Right kidney (tissue), 1 donor: ENCODE results near the gene C17orf113.

Experiments used
- DNase-seq: peaks from one replicate; pipeline ENCODE4 v3.0.0-alpha.2; 2016

C17orf113 gene

GRCh38 chr17:42072323-42073187 lies 22.2 kb upstream of the C17orf113 start:
- DNase-seq, result peak; percentile 68

DNA sequence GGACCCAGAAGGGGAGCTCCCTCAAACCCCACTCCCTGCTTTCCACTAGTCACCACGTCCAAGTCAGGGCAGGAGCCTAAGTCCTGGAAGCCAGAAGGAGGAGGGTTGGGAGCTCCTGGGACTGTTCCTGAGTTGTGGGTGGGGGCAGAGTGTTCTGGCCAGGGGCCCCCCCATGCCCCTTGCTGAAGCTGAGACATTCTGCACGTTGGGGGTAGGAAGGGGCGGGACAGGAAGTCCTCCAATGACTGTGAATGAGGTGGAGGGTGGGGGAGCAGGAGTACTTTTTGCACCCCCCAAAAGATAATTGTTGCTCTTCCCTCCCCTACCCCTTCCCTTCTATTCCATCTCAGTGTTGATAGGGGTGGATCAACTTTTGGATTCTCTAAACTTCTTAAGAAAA lies 21.4 kb upstream of the C17orf113 start:
- DNase-seq, result no peak

DNA sequence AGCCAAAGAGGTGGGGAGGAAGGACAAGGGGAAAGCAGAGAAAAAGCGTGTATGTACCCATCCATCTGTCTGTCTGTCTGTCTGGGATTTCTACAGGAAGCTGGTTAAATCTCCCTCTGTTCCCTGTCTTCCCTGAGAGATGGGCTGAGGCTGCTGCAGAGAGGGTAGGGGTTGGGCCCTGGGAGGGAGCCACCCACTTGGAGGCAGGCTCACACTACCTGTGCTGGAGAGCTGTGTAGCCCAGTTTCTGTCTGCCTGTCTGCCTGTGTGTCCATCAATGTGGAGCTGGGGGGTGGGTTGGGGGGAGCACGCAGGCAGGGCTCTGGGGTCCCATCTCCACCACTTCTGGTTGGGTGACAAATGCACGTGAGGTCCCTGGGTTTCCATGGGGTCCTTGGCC lies 18.6 kb upstream of the C17orf113 start:
- DNase-seq, result no peak

- DNase-seq, result peak; percentile 63
These were observed 17.1 kb upstream of the C17orf113 start for GRCh38 chr17:42067371-42068091.

- DNase-seq, result no peak
These were observed 14.8 kb upstream of the C17orf113 start for GRCh38 chr17:42065201-42065600.

DNA sequence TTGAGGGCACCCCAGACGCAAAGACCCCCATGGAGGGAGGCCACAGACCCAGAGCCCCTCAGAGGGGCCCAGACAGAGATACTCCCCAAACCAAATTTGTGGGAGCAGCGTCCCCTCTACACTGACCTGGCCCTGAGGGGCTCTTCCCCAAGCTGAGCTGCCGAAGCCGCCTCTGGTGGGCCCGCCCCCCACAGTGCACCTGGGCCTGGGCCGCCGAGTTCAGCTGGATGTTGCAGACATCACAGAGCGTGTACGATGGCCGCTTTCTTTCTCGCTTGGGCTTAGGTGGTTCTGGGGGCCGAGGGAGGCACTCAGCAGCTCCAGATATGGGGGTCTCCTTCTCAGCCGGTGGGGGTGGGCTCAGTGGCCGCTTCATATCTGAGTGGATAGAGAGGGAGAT lies 12.3 kb upstream of the C17orf113 start:
- DNase-seq, result no peak

- DNase-seq, result no peak
These were observed 11.5 kb upstream of the C17orf113 start for GRCh38 chr17:42061646-42062487.

- no peak for DNase-seq
These were observed 9.8 kb upstream of the C17orf113 start for GRCh38 chr17:42060231-42060630.

DNA sequence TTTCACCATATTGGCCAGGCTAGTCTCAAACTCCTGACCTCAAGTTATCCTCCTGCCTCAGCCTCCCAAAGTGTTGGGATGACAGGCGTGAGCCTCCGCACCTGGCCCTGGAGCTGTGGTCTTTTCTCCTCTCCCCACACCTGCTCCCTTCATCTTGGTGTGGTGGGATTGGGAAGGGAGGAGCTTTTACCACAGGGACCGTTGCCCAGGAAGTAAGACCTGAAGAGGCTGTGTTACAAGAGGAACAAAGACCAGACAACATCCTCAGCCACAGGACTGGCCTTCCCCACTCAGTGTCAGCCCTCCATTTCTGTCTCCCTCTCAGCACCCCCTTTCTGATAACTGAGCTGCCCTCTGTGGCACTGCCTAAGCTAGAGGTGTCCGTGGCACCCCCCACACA lies 9.4 kb upstream of the C17orf113 start:
- no peak for DNase-seq

GRCh38 chr17:42058063-42058462 lies 7.7 kb upstream of the C17orf113 start:
- peak; percentile 29 for DNase-seq

- no peak for DNase-seq
These were observed 6.2 kb upstream of the C17orf113 start for GRCh38 chr17:42056635-42057034.

GRCh38 chr17:42055496-42055895 lies 5.1 kb upstream of the C17orf113 start:
- DNase-seq, result peak; percentile 30

DNA sequence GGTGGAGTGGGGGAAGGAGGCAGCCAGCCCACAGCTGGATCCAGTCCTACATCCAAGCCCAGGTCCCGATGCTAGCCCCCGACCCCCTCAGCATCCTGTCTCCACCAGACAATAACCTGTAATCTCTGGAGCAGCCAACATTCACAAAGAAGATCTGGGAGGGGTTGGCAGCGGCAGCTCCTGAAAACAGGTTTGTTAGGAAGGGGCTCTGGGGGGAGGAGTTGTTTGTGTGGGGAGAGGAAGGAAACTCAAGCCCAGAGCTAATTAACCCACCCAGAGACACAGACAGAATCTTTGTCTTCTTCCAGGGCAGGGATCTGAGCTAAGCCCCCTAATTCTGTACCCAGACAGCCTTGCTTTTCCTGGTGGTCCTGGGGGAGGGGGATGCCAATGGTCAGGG lies 4.6 kb upstream of the C17orf113 start:
- DNase-seq, result no peak

DNA sequence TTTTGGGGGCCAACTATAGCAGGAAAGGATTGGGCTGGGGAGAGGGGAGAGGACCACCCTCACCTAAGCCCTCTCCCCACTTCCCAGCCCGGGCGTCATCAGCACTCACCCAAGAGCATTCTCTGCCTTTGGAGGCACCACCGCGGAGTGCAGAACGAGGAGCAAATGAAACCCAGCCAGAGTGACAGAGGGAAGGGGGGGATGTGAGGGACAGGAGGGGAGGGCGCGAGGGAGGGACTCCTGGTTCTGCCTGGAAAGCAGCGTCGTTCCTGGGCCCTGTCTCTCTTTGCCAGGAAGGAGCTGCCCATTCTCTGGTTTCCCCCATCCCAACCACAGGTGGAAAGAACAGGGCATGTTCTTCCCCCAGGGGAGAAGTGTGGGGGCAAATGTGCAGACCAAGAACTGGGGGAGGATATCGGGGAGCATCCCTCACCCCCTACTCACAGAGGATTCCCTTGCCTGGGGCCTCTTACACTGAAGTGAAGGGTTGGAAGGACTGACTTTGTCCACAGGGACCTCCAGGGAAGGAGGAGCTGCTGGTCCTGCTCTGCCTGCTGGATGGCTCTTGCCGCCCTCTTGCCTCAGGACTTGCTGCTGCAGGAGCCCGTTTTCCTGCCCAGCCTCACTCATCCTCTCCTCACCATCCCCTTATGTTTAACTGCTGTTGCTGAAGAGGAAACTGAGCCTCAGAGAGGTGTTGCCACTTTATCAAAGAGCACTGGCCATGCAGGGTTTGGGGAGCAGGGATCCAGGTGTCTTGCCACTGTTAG lies 3.5 kb upstream of the C17orf113 start:
- peak; percentile 39 for DNase-seq

DNA sequence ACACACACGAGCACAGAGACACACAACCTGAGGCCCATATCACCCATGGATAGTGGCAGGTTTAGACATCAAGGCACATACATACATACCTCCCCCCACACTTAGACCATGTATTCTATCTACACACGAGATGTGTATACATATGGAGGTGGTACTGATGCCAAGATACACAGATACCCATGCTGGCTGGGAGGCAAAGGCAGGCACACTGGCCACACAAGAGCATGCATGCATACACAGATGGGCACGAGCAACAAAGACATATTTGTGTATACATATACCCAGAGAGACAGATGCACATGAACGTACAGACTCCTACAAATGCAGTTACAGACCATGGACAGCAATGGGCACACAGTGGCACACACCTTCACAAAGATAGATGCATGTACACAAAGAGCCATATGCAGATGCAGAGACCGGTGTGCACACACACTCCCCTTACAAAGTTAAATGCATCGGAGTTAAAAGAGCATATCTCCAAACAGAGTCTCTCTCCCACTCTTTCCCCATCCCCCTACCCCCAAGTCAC lies 2.0 kb upstream of the C17orf113 start:
- DNase-seq, result no peak

- no peak for DNase-seq
These were observed 1.2 kb upstream of the C17orf113 start for GRCh38 chr17:42051645-42052044.

- DNase-seq, result no peak
These were observed 606 bp upstream of the C17orf113 start for GRCh38 chr17:42051013-42051400.

DNA sequence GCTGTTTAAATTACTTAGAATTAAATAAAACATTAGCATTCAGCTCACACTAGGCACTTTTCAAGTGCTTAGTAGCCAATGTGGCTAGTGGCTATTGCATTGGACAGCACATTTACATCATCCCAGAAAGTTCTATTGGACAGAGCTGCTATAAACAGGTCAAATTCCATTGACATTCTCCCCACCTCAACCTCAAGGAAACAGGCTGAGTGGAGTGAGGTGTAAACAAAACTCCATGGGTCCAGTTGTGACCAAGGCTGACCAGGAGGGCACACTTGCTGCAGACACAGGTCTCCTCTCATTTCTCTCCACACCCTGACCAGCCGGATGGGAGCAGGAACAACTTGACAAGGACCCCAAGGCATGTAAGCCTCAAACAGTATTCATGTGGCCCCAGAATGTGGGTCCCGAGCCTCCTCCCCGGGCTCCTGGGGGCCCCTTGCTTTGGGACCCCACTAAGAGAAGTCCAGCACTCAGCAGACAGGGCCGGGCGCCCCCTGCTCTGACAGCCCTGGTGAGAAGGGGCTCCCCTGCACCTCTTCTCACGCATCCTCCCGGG lies 488 bp downstream of the C17orf113 start:
- peak; percentile 70 for DNase-seq

DNA sequence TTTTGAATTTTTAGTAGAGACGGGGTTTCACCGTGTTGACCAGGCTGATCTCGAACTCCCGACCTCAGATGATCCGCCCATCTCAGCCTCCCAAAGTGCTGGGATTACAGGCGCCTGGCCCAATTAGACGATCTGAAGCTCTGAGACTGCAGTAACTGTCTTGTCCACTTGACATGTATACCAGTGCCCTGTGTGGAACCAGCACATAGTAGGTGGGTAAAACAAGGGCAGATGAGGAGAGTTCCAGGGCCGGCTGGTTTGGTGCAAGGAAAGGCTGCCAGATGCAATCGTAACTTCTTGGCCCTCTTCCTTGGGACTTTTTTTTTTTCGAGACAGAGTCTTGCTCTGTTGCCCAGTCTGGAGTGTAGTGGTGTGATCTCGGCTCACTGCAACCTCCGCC lies 3.1 kb downstream of the C17orf113 start:
- no peak for DNase-seq

DNA sequence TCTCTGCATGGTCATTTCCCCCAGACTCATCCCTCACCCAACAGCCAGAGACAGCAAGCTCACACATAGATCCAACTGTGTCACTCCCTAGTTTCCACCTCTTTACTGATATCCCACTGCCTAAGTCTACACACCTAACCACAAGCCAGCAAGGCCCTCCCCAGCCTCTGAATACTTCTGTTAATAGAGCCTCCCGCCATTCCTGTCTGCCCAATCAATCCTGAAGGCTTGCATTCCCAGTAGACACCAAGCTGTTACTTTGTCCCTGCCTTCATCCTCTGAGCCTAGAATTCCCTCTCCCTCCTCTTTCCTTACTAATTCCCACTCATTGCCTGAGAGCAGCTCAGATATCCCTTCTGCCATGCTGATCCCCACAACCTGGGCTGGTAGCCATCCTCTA lies 4.7 kb downstream of the C17orf113 start:
- no peak for DNase-seq

- DNase-seq, result no peak
These were observed 7.6 kb downstream of the C17orf113 start for GRCh38 chr17:42042598-42043319.
